C4-2B (cell line): Measurements from ENCODE around the gene KCNMB2.

Experiments used
- ZFX ChIP-seq: fragments of 450-650 bp; IDR thresholded peaks from 2 replicates; pipeline ENCODE4 v1.6.1; 2017
- TF ChIP-seq, protein P1 (sequence below): fragments of 450-650 bp; conservative IDR thresholded peaks from 2 replicates; pipeline ENCODE4 v1.5.1; 2017; ENCODE audit warnings: mild to moderate bottlenecking

DNA sequence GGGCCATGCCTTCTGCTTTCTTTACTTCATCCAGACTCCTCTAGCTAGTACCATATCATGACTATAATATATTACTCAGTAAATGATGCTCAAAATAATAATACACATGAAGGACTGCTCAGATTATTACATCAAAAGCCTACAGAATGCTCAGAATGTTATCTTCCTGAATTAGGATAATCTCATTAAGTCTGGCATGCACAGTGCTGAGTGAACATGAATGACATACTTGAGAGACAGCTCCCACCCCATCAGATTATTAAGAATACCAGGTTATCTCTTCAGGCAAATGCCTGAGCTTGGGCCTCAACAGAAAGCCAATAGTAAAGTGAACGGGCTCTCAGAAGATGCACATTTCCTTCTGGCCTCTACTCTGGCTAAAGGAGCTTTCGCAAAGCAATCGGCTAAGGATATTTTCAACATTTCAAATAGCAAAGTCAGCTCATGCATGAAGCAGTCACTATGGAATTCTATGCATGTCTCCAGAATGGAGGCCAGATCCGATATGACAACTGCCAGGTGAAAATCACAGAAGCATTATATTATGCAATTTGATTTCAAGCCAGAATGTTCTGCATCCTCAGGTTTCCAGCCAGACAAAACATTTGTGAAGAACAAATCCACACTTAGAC is 122.6 kb downstream of the KCNMB2 start:
- TF ChIP-seq, protein P1, sequence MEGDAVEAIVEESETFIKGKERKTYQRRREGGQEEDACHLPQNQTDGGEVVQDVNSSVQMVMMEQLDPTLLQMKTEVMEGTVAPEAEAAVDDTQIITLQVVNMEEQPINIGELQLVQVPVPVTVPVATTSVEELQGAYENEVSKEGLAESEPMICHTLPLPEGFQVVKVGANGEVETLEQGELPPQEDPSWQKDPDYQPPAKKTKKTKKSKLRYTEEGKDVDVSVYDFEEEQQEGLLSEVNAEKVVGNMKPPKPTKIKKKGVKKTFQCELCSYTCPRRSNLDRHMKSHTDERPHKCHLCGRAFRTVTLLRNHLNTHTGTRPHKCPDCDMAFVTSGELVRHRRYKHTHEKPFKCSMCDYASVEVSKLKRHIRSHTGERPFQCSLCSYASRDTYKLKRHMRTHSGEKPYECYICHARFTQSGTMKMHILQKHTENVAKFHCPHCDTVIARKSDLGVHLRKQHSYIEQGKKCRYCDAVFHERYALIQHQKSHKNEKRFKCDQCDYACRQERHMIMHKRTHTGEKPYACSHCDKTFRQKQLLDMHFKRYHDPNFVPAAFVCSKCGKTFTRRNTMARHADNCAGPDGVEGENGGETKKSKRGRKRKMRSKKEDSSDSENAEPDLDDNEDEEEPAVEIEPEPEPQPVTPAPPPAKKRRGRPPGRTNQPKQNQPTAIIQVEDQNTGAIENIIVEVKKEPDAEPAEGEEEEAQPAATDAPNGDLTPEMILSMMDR, result no peak
- no peak for TF ChIP-seq ZFX
